ENCODE measurements around the gene HSPA1B.
"Not testable (repeated sequence)": the region's sequence is repeated elsewhere in the genome, so short reads cannot be mapped to it uniquely, and the experiment has no call there.

Gene HSPA1B

DNA sequence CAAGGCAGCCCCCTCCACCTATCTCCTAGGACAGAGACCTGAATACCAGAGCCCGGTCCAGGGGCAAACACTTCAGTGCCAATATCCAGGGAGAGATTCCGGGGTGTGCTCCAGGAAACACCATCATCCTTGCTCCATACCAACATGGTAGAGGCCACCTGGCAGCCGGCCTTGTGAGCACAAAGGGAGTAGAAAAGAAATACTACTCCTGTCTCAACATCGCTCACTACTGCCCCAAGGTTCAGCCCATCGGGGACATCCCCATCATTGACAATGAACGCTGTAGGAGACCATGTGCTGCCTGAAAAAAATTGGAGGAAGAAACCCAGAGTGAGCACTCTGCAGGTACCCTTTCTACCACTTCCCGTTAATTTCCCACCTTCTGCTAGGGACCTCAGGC lies 33.6 kb downstream of the HSPA1B start:
- no peak for DNase-seq

GRCh38 chr6:31861919-31862343 lies 34.4 kb downstream of the HSPA1B start:
- DNase-seq, result no peak

DNA sequence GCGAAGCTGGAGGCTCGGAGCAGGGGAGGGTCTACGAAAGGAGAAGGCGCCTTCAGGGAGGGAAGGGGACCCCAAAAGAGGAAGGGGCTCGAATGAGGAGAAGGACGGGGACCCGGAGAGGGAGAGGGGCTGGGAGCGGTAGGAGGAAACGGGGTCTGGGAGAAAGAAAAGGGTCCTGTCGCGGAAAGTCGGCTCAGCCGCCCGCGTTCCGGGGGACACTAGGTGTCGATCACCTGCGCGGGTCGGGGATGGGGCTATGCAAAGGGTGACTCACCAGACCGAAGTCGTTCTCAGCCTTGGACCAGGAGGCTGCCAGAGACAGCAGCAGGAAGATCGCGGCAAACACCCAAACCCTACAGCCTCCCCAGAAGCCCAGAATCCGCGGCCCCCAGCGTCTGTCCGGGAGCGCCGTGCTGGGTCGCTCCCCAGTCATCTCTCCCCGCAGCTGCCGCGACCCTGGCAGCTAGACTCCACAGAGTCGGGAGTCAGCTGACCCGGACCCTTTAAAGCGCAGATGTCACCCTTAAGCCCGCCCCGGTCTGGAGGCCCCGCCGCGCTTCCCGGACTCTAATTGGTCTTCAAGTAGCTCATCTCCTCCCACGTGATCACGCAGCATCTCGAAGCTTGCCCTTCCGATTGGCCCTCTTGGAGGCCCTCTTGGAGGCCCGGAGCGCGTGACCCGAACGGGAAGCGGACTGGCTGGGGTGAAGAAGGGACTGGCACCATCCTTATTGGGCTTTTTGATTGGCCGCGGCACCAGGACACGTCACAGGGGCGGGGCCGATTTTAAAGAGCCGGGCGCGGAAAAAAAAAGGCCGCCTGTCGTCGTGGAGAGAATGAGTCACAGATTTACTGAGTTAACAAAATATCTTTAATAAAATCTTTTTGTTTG lies 35.1 kb downstream of the HSPA1B start, which contains the start of gene NEU1:
NEU1 (minus strand) TSS at position 478 of the 892 bp plus-strand sequence; CDS start at position 433, 45 bp downstream.
- DNase-seq, result peak; percentile 100

DNA sequence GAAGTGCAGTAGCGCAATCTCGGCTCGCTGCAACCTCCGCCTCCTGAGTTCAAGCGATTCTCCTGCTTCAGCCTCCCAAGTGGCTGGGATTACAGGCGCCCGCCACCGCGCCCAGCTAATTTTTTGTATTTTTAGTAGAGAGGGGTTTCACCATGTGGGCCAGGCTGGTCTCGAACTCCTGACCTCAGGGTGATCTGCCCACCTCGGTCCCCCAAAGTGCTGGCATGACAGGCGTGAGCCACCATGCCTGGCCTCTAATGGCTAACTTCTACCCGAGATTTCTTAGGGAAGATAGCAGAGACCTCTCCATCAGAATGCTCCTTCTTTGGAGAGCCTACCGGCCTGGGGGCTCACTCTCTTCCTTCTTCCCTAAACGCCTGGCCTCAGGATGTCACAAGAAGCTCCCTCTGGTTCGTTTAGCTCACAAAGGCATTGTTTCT lies 36.6 kb downstream of the HSPA1B start:
- not testable (repeated sequence) for DNase-seq

DNA sequence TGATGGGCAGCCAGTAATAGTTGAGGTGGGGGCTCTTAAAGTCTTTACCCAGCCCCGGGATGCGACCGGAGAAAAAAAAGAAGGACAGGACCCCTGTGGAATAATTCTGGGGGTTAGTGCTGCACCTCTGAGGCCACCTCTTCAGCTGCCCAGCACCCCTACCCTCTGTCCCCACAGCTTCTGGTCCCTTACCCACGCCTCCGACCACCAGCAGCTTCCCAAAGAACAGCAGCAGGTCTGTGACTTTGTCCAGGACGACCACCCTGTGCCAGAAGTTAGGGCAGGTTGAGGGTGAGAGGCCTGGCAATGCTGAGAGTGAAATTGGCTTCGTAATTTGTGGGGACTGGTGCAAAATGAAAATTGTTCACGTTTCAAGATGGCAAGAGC lies 37.3 kb downstream of the HSPA1B start:
- DNase-seq, result no peak

DNA sequence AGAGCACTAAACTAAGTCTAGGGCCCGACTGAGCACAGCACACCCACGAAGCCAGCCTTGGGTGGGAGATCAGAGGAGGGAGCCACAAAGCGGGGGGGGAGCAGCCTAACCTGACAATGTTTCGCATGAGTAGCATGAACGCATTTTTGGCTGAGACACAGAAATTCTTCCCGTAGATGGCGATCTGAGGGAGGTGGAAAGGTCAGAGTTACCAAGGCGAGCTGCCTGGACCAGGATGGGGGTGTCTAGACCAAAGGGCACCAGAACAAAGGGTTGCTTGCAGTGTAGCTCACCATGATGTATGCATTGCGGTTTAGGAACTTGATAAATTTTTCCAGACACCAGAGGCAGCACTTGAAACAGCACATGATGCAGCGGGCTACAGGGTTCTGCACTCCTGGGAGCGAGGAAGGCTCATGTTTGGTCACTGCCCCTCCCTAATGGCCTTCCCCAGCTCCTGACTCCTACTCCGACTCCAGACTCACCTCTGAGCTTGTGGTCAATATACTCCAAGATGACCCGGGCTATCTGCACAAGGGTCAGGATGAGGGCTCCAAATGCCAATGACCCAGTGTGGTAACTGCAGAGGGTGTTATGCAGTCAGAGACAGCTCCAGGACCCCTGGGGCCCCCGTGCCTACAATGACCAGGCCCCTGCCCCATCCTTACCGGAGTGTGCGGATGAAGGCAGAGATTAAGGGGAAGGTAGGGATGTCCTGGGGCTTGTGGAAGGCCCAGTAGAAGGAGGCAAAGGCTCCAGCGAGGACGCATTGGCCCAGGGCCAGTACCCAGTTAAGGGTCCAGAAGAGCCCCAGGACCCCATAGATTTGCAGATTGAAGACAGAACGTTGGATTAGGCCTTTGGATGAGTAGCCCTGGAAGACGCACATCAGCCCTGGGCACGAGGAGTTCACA lies 37.9 kb downstream of the HSPA1B start:
- no peak for DNase-seq

- DNase-seq, result not testable (repeated sequence)
Measured at GRCh38 chr6:31868658-31868971, 41.1 kb downstream of the HSPA1B start.

DNA sequence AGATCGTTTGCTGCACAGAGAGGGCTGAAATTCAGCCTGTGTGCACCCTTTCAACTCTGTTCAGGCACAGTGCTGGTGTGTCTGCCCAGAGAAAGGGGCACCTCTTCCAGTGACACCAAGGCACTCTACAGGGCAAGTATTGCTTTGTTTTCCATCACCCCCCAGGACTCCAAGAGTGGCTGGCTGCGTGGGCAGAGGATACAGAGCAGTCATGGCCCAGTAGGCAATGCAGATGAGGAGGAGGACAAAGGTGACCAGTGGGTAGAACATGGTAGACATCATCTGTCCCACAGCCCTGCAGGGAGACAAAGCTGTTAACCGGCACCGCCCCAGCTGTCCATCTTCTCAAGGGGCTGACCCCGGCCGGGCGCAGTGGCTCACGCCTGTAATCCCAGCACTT lies 41.8 kb downstream of the HSPA1B start:
- no peak for DNase-seq

DNA sequence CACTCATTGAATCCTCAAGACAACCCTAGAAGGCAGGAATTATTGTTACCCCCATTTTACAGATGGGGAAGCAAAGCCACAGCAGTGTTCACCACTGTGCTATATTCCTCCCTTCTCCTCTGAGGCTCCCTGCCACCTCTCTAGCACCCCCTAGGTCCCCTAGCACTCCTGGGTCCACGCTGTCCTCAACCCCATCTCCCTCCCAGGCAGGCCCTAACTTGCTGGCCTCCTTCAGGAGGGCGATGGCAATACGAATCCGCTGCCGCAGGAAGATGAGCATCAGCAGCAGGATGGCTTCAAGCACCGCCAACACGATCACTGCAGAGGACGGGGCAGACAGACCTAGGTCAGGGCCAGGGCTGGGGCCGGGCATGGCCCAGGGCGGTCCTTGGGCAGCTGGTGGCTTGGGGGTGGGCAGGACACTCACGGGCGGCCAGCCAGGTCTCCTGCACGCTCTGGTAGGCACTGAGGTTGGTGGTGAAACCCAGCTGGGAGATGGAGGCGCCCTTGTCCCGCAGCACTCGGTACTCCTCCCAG lies 42.9 kb downstream of the HSPA1B start:
- peak in 1 of 2 experiments; percentile 19 for DNase-seq

- DNase-seq, result no peak
Measured at GRCh38 chr6:31871046-31871659, 43.6 kb downstream of the HSPA1B start.

GRCh38 chr6:31874084-31874670 lies 46.6 kb downstream of the HSPA1B start:
- no peak for DNase-seq

GRCh38 chr6:31874836-31875572 lies 47.5 kb downstream of the HSPA1B start:
- DNase-seq, result no peak

DNA sequence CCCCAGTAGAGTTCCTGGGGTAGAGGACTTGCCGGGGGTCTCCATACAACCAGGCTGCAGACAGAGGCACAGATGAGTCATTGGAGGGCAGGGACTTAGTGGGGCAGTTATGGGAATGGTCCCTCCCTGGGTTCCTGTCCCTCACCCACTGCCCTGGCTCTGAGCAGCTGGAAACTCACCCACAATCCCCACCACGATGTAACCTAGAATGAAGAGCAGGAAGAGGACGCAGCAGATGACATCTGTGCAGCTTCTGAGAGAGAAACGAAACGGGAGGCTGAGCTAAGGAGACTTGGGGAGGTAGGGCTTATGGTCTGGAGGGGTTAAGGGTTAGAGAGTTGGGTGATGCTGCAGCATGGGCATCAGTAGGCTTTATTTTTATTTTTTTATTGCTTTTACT lies 48.3 kb downstream of the HSPA1B start:
- DNase-seq, result no peak

- no peak for DNase-seq
Measured at GRCh38 chr6:31876357-31876756, 48.8 kb downstream of the HSPA1B start.

GRCh38 chr6:31877125-31877650 lies 49.6 kb downstream of the HSPA1B start:
- no peak for DNase-seq

GRCh38 chr6:31877651-31878161 lies 50.2 kb downstream of the HSPA1B start:
- DNase-seq, result no peak

DNA sequence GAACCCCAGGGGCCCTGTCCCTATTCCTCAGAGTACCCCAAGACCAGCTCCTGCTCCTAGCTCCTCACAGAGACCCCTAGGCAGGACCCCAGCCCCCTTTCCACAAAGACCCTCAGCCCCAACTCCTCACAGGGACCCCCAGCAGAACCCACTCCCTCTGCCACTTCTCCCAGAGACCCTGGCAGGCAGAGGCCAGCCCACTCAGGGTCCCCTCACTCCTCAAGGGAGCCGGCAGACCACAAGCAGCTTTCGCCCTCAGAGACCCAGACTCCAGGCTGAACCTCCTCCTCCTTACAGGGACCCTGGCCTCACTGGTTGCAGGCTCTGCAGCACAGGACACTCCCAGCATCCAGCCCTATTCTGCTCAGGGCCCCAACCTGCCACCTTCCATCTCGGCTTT lies 50.7 kb downstream of the HSPA1B start:
- no peak for DNase-seq

- no peak for DNase-seq
Measured at GRCh38 chr6:31878726-31879125, 51.2 kb downstream of the HSPA1B start, which contains the start of gene SLC44A4. Gene SLC44A4 (minus strand): TSS chr6:31878997. CDS start chr6:31878980, 17 bp downstream.

DNA sequence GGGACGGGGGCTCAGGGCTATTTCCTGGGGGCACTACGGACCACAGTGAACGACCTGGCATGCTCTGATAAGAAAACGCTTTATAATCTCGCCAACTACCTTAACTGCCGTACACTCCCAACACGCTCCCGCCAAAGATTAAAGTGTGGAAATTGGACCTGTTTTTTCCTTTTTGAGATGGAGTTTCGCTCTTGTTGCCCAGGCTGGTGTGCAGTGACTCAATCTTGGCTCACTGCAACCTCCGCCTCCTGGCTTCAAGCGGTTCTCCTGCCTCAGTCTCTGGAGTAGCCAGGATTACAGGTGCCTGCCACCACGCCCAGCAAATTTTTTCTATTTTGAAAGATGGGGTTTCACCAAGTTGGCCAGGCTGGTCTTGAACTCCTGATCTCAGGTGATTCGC lies 51.6 kb downstream of the HSPA1B start:
- no peak for DNase-seq
